Keratinocyte (primary cell): ENCODE results near the gene DGLUCY. TPM values are rescaled to one million over a fixed set of nuclear protein-coding genes. Genes with fewer than 3 reads are reported as not detected.

Experiments
- DNase-seq: peaks from one replicate; pipeline ENCODE4 v3.0.0-alpha.2; 2011; ENCODE audit warnings: low read depth, missing footprints, low spot score
- FAIRE-seq: peaks from 2 replicates; lab custom pipeline; 2011; peaks lifted over from hg19 to GRCh38; lab: Jason Lieb, UNC
- H2AFZ ChIP-seq: 2 replicates; pipeline ENCODE4 v1.6.0; 2012; ENCODE audit warnings: low read length, control low read depth, inconsistent platforms; ENCODE audit not compliant: control insufficient read depth
- H3K27ac ChIP-seq: 2 replicates; pipeline ENCODE4 v1.5.1; 2011; ENCODE audit warnings: low read length; ENCODE audit not compliant: control insufficient read depth, insufficient read depth
- H3K27me3 ChIP-seq: 3 replicates; pipeline ENCODE4 v1.6.0; 2011; ENCODE audit warnings: low read length; ENCODE audit not compliant: control insufficient read depth, insufficient read depth; ENCODE audit errors: extremely low read depth
- H3K36me3 ChIP-seq, 2 experiments: 2 replicates in 1 of 2; 3 replicates in 1 of 2; pipeline ENCODE4 v1.5.1; 2011; ENCODE audit warnings: low read length in 2 of 2, mild to moderate bottlenecking in 1 of 2; ENCODE audit not compliant: control insufficient read depth in 2 of 2, insufficient read depth in 2 of 2; ENCODE audit errors: extremely low read depth in 1 of 2
- H3K4me1 ChIP-seq: 3 replicates; pipeline ENCODE4 v1.5.1; 2011; ENCODE audit warnings: low read length; ENCODE audit not compliant: control insufficient read depth, insufficient read depth; ENCODE audit errors: extremely low read depth
- H3K4me2 ChIP-seq: 3 replicates; pipeline ENCODE4 v1.6.0; 2011; ENCODE audit warnings: low read depth, low read length; ENCODE audit not compliant: control insufficient read depth, insufficient read depth; ENCODE audit errors: extremely low read depth
- H3K4me3 ChIP-seq, 3 experiments: fragments of 200-600 bp in 1 of 3; sonication (generic) in 1 of 3; 2 replicates in 2 of 3; 3 replicates in 1 of 3; pipeline ENCODE4 v1.5.1; 2011 to 2016; ENCODE audit warnings: low read length in 3 of 3, mild to moderate bottlenecking in 3 of 3, control low read depth in 2 of 3, inconsistent platforms in 1 of 3, low read depth in 1 of 3, mixed read lengths in 1 of 3, mixed run types in 1 of 3, moderate library complexity in 1 of 3; ENCODE audit not compliant: control insufficient read depth in 2 of 3, insufficient read depth in 2 of 3; ENCODE audit errors: extremely low read depth in 1 of 3
- H3K79me2 ChIP-seq: 2 replicates; pipeline ENCODE4 v1.6.0; 2012; ENCODE audit warnings: low read length; ENCODE audit not compliant: control insufficient read depth, insufficient read depth
- H3K9ac ChIP-seq: 3 replicates; pipeline ENCODE4 v1.6.0; 2011; ENCODE audit warnings: low read length; ENCODE audit not compliant: control insufficient read depth, insufficient read depth; ENCODE audit errors: extremely low read depth
- H3K9me1 ChIP-seq: 3 replicates; pipeline ENCODE4 v1.6.0; 2011; ENCODE audit warnings: low read length; ENCODE audit not compliant: control insufficient read depth, insufficient read depth; ENCODE audit errors: extremely low read depth
- H3K9me3 ChIP-seq: 2 replicates; pipeline ENCODE4 v1.5.1; 2012; ENCODE audit warnings: low read depth, low read length; ENCODE audit not compliant: control insufficient read depth
- H4K20me1 ChIP-seq: 3 replicates; pipeline ENCODE4 v1.6.0; 2011; ENCODE audit warnings: low read length; ENCODE audit not compliant: control insufficient read depth, insufficient read depth; ENCODE audit errors: extremely low read depth
- CTCF ChIP-seq, 3 experiments: IDR thresholded peaks in 1 of 3; conservative IDR thresholded peaks in 1 of 3; optimal IDR thresholded peaks in 1 of 3; 2 replicates in 2 of 3; 3 replicates in 1 of 3; pipeline versions ENCODE3 to v1.5.1; 2011; ENCODE audit warnings: low read length in 3 of 3, mild to moderate bottlenecking in 3 of 3, moderate library complexity in 2 of 3, control low read depth in 1 of 3, inconsistent platforms in 1 of 3; ENCODE audit not compliant: insufficient read depth in 2 of 3; ENCODE audit errors: extremely low read depth in 1 of 3
- EZH2 ChIP-seq: IDR thresholded peaks from one replicate; pipeline ENCODE4 v1.6.1; 2012; ENCODE audit warnings: inconsistent platforms, mild to moderate bottlenecking, low read length, moderate library complexity
- dilution Hi-C: fragments of 300-500 bp; cut with MboI; formaldehyde crosslinking; loops from one replicate; pipeline ENCODE4 v1.7.0; 2020; ENCODE audit warnings: low sequenced_read_pairs; ENCODE audit not compliant: extremely low pct_ligation_motif_present
- polyA plus RNA-seq, 5 experiments: library from polyadenylated mRNA; depleted of rRNA in 3 of 5; stranded (reverse) in 3 of 5; stranded (forward) in 1 of 5; unstranded in 1 of 5; fragments of >200 nt; gene quantifications; 1 replicate in 1 of 5; 2 replicates in 3 of 5; 3 replicates in 1 of 5; pipeline versions ENCODE4 v1.2.1 to v1.2.3, GENCODE V29; 2011 to 2012; ENCODE audit warnings: missing spikeins in 2 of 5, low read depth in 1 of 5, low replicate concordance in 1 of 5

The DGLUCY gene
- polyA plus RNA-seq, 1 donor (not counting 4 experiments of a cell fraction or from before 2014, with no cell fraction given), result 19.4 TPM

GRCh38 chr14:91143862-91144261 is 30.0 kb downstream of the DGLUCY start:
- no peak overlapping the region for H2AFZ ChIP-seq
- peaks cover 3 to 8% of the 10 kb centered on the region in 2 experiments for H3K36me3 ChIP-seq

GRCh38 chr14:91144425-91145145 is 30.7 kb downstream of the DGLUCY start:
- DNase-seq (no peak), FAIRE-seq (no peak)
- TF ChIP-seq EZH2 (no peak), CTCF (optimal IDR thresholded peaks at IDR 0.05 in 1 of 3, IDR thresholded peaks at IDR 0.05 in 1 of 3, conservative IDR thresholded peaks at IDR 0.05 in 1 of 3; ENCODE audit: extremely low read depth in 1 of 3, insufficient read depth in 2 of 3, low read length in 3 of 3) (no peak)
- Histone ChIP-seq H3K27me3 (no peaks in the 10 kb centered on the region), H3K36me3 (peaks cover 3% of the 10 kb centered on the region in 2 experiments), H3K4me1 (peaks cover 17% of the 10 kb centered on the region), H3K9me3 (no peaks in the 10 kb centered on the region), H3K9ac (no peak overlapping the region), H4K20me1 (no peaks in the 10 kb centered on the region), H2AFZ (no peak overlapping the region), H3K79me2 (no peaks in the 10 kb centered on the region), H3K4me2 (no peak overlapping the region), H3K27ac (no peak overlapping the region), H3K4me3 (no peak overlapping the region), H3K9me1 (no peaks in the 10 kb centered on the region)
- dilution Hi-C loops, result no loop called here

More at GRCh38 chr14:91143862-91144261, 30.0 kb downstream of the DGLUCY start:
- TF ChIP-seq CTCF (optimal IDR thresholded peaks at IDR 0.05 in 1 of 3, IDR thresholded peaks at IDR 0.05 in 1 of 3, conservative IDR thresholded peaks at IDR 0.05 in 1 of 3; ENCODE audit: extremely low read depth in 1 of 3, insufficient read depth in 2 of 3, low read length in 3 of 3), result no peak
- no peak for TF ChIP-seq EZH2
- H3K27ac ChIP-seq, result no peak overlapping the region
- H3K4me2 ChIP-seq, result no peak overlapping the region
- H3K4me1 ChIP-seq, result peaks cover 12% of the 10 kb centered on the region
- FAIRE-seq (no peak), DNase-seq (no peak)
- H3K9me3 ChIP-seq, result no peaks in the 10 kb centered on the region
- H3K4me3 ChIP-seq, result no peak overlapping the region
- no peaks in the 10 kb centered on the region for H4K20me1 ChIP-seq
- no peak overlapping the region for H3K9ac ChIP-seq
- dilution Hi-C loops, result no loop called here
- H3K79me2 ChIP-seq, result no peaks in the 10 kb centered on the region
- no peaks in the 10 kb centered on the region for H3K9me1 ChIP-seq
- no peaks in the 10 kb centered on the region for H3K27me3 ChIP-seq
